Body of pancreas (tissue), 4 donors: ENCODE results near the gene ATG2A. TPM values are rescaled to one million over a fixed set of nuclear protein-coding genes. Genes with fewer than 3 reads are reported as not detected.

Experiments used
- ATAC-seq: fragments of 150-250 bp; one replicate; pipeline ENCODE4 v1.9.1; 2016
- DNase-seq, 4 donors: peaks; one replicate each; pipeline ENCODE4 v3.0.0-alpha.2; 2019
- H3K27ac ChIP-seq, 4 donors: fragments of 200-600 bp; sonication (generic); 1 replicate in 3 of 4; 2 replicates in 1 of 4; pipeline versions ENCODE4 v1.5.1 to v1.6.1; 2016 to 2019; ENCODE audit warnings: mild to moderate bottlenecking in 1 of 4, mixed read lengths in 1 of 4, moderate library complexity in 1 of 4
- H3K27me3 ChIP-seq, 2 donors: fragments of 200-600 bp; sonication (generic); one replicate each; pipeline ENCODE4 v1.6.0; 2016; ENCODE audit warnings: mild to moderate bottlenecking in 1 of 2
- H3K36me3 ChIP-seq, 2 donors: fragments of 200-600 bp; sonication (generic); replicated peaks in 1 of 2; 2 replicates each; pipeline ENCODE4 v1.5.1; 2016; ENCODE audit warnings: low read depth in 2 of 2; ENCODE audit not compliant: insufficient read depth in 1 of 2
- H3K4me1 ChIP-seq: fragments of 200-600 bp; sonication (generic); one replicate; pipeline ENCODE4 v1.6.0; 2016
- H3K4me3 ChIP-seq, 2 donors: fragments of 200-600 bp; sonication (generic); 1 replicate in 1 of 2; 2 replicates in 1 of 2; pipeline ENCODE4 v1.5.1; 2016 to 2019
- H3K9me3 ChIP-seq, 3 donors: fragments of 200-600 bp; sonication (generic); 1 replicate in 2 of 3; 2 replicates in 1 of 3; pipeline ENCODE4 v1.5.1; 2016
- CTCF ChIP-seq, 7 experiments: fragments of 450-650 bp in 4 of 7; fragments of 200-600 bp in 3 of 7; sonication (generic) in 3 of 7; IDR thresholded peaks; one replicate each; pipeline ENCODE4 v1.5.1; 2016 to 2019; ENCODE audit warnings: antibody characterized with exemption in 7 of 7
- POLR2A ChIP-seq, 3 donors: fragments of 450-650 bp; IDR thresholded peaks; one replicate each; pipeline ENCODE4 v1.6.1; 2016; ENCODE audit warnings: antibody characterized with exemption in 3 of 3, mild to moderate bottlenecking in 2 of 3
- WGBS, 2 donors: methylation state at CpG; one replicate each; pipeline ENCODE4 v1.1.5; 2017; 5-methylcytosine and 5-hydroxymethylcytosine counted together
- intact Hi-C: fragments of 100-400 bp; cut with DNase I; formaldehyde crosslinking; loops from one replicate; pipeline ENCODE4 v1.15.1; 2023
- total RNA-seq, 2 donors: library from RNA; depleted of rRNA; stranded (reverse); fragments of >200 nt; gene quantifications; one replicate each; pipeline ENCODE4 v1.1.0, GENCODE V29; 2016

ATG2A gene
- total RNA-seq, 2 donors from 2014 or later = 16.3 to 34.3 TPM

GRCh38 chr11:64884019-64884418 is 33.0 kb downstream of the ATG2A start:
- no peak for ATAC-seq
- Histone ChIP-seq H3K4me1 (peaks cover 27% of the 10 kb centered on the region), H3K9me3 (no peaks in the 10 kb centered on the region), H3K27me3 (no peaks in the 10 kb centered on the region), H3K27ac (no peak overlapping the region), H3K4me3 (no peak overlapping the region), H3K36me3 (no peaks in the 10 kb centered on the region)
- TF ChIP-seq POLR2A (IDR thresholded peaks at IDR 0.05) = no peak
- no peak for TF ChIP-seq CTCF (IDR thresholded peaks at IDR 0.05)
- WGBS, 2 donors = 81 to 91% methylated on average over 7 to 8 of the region's 8 CpGs
- intact Hi-C loops = no loop called here
- DNase-seq = no peak

- Histone ChIP-seq H3K4me1 (peaks cover 23% of the 10 kb centered on the region), H3K9me3 (no peaks in the 10 kb centered on the region)
- ATAC-seq = no peak
Observed at GRCh38 chr11:64883575-64883974, 33.4 kb downstream of the ATG2A start.

GRCh38 chr11:64882243-64882642 is 34.8 kb downstream of the ATG2A start:
- DNase-seq (no peak), ATAC-seq (no peak)
- TF ChIP-seq CTCF (IDR thresholded peaks at IDR 0.05) (no peak), POLR2A (IDR thresholded peaks at IDR 0.05) (no peak)
- no peaks in the 10 kb centered on the region for H3K9me3 ChIP-seq
- intact Hi-C loops = no loop called here
- no peak overlapping the region for H3K4me3 ChIP-seq
- WGBS, 2 donors = 52 to 55% methylated on average over 5 of the region's 5 CpGs
- H3K27ac ChIP-seq = no peak overlapping the region
- no peaks in the 10 kb centered on the region for H3K36me3 ChIP-seq
- H3K27me3 ChIP-seq = no peaks in the 10 kb centered on the region
- H3K4me1 ChIP-seq = peaks cover 18% of the 10 kb centered on the region

More at GRCh38 chr11:64883575-64883974, 33.4 kb downstream of the ATG2A start:
- DNase-seq = no peak
- intact Hi-C loops = no loop called here
- Histone ChIP-seq H3K36me3 (no peaks in the 10 kb centered on the region), H3K27ac (no peak overlapping the region), H3K27me3 (no peaks in the 10 kb centered on the region), H3K4me3 (no peak overlapping the region)
- 60 to 79% methylated on average over 2 to 5 of the region's 5 CpGs for WGBS, 2 donors
- TF ChIP-seq CTCF (IDR thresholded peaks at IDR 0.05) = no peak

GRCh38 chr11:64881476-64881875 is 35.5 kb downstream of the ATG2A start:
- TF ChIP-seq POLR2A (IDR thresholded peaks at IDR 0.05) (no peak), CTCF (IDR thresholded peaks at IDR 0.05) (no peak)
- intact Hi-C loops = no loop called here
- 60 to 74% methylated on average over 5 to 8 of the region's 8 CpGs for WGBS, 2 donors

GRCh38 chr11:64880240-64881001 is 36.6 kb downstream of the ATG2A start:
- ATAC-seq (no peak), DNase-seq (no peak)
- Histone ChIP-seq H3K4me3 (no peak overlapping the region), H3K36me3 (no peaks in the 10 kb centered on the region), H3K27me3 (no peaks in the 10 kb centered on the region), H3K9me3 (no peaks in the 10 kb centered on the region), H3K27ac (no peak overlapping the region), H3K4me1 (peaks cover 37% of the 10 kb centered on the region)
- TF ChIP-seq POLR2A (IDR thresholded peaks at IDR 0.05) (no peak), CTCF (IDR thresholded peaks at IDR 0.05) (no peak)
- 71 to 86% methylated on average over 14 of the region's 14 CpGs for WGBS, 2 donors
- intact Hi-C loops = no loop called here

More at GRCh38 chr11:64881476-64881875, 35.5 kb downstream of the ATG2A start:
- Histone ChIP-seq H3K27ac (no peak overlapping the region), H3K36me3 (no peaks in the 10 kb centered on the region), H3K4me3 (no peak overlapping the region), H3K4me1 (peaks cover 26% of the 10 kb centered on the region), H3K27me3 (no peaks in the 10 kb centered on the region), H3K9me3 (no peaks in the 10 kb centered on the region)
- no peak for ATAC-seq
- DNase-seq = no peak
